A549 (cell line): Measurements from ENCODE around the gene TRPV4. TPM values are rescaled to one million over a fixed set of nuclear protein-coding genes. Genes with fewer than 3 reads are reported as not detected.
A peak's percentile ranks its signal among the peaks of the same experiment; 100 is the strongest.

Source experiments
- ATAC-seq, 2 experiments: fragments of 200-7000 bp in 1 of 2; fragments of >200 bp in 1 of 2; cut with Nextera tagmentation in 1 of 2; cut with Tn5 transposase in 1 of 2; 3 replicates each; pipeline versions ENCODE4 v1.8.0 to v1.9.1; 2018 to 2020; ENCODE audit warnings: mild to moderate bottlenecking in 1 of 2, moderate library complexity in 1 of 2
- CTCF ChIA-PET: fragments of 300-600 bp; sonication (Branson Sonifier 250); formaldehyde crosslinking; extraction: SDS; loops from one replicate; lab custom pipeline; 2021; ENCODE audit warnings: antibody characterized with exemption, inconsistent platforms; lab: Yijun Ruan, JAX
- POLR2A ChIA-PET: fragments of 350-600 bp; formaldehyde crosslinking; extraction: SDS; loops from one replicate; lab custom pipeline; 2021; ENCODE audit warnings: antibody characterized with exemption, inconsistent platforms; lab: Yijun Ruan, JAX
- DNase-seq, 2 experiments: peaks; one replicate each; pipeline versions ENCODE4 v3.0.0 to v3.0.0-alpha.2; 2011 to 2016; ENCODE audit warnings: low read depth in 1 of 2, low spot score in 1 of 2
- FAIRE-seq: peaks from 2 replicates; lab custom pipeline; 2011; peaks lifted over from hg19 to GRCh38; lab: Jason Lieb, UNC
- H3K27ac ChIP-seq, 2 experiments: fragments of >200 bp; sonication (Bioruptor Twin); formaldehyde crosslinking; 3 replicates each; pipeline ENCODE4 v1.5.1; 2016 to 2017
- H3K4me1 ChIP-seq: fragments of >200 bp; sonication (Bioruptor Twin); formaldehyde crosslinking; 3 replicates; pipeline ENCODE4 v1.6.1; 2016
- H3K4me2 ChIP-seq: fragments of >200 bp; sonication (Bioruptor Twin); formaldehyde crosslinking; 3 replicates; pipeline ENCODE4 v1.6.1; 2016
- H3K4me3 ChIP-seq: fragments of >200 bp; sonication (Bioruptor Twin); formaldehyde crosslinking; 3 replicates; pipeline ENCODE4 v1.5.1; 2016
- H3K9me3 ChIP-seq: fragments of >200 bp; sonication (Bioruptor Twin); formaldehyde crosslinking; 3 replicates; pipeline ENCODE4 v1.6.1; 2016
- CBX8 ChIP-seq: fragments of 200-600 bp; sonication (generic); IDR thresholded peaks from 2 replicates; pipeline ENCODE4 v1.6.1; 2016
- CEBPB ChIP-seq, 2 experiments: fragments of >200 bp in 1 of 2; sonication (Bioruptor Twin) in 1 of 2; formaldehyde crosslinking in 1 of 2; IDR thresholded peaks; 2 replicates each; pipeline ENCODE4 v1.6.1; 2012 to 2016
- CTCF ChIP-seq: fragments of >200 bp; sonication (Bioruptor Twin); formaldehyde crosslinking; IDR thresholded peaks from 3 replicates; pipeline ENCODE4 v1.5.1; 2016
- ELK1 ChIP-seq: fragments of 150-350 bp; IDR thresholded peaks from 2 replicates; pipeline ENCODE4 v1.6.1; 2014; ENCODE audit warnings: low read depth, mild to moderate bottlenecking, low read length
- EP300 ChIP-seq, 2 experiments: fragments of >200 bp; sonication (Bioruptor Twin); formaldehyde crosslinking; IDR thresholded peaks; 2 replicates in 1 of 2; 3 replicates in 1 of 2; pipeline ENCODE4 v1.6.1; 2016 to 2017
- FOXS1 ChIP-seq: fragments of 250-450 bp; sonication (Bioruptor Pico); IDR thresholded peaks from 2 replicates; pipeline ENCODE4 v1.5.0; 2020; ENCODE audit warnings: mild to moderate bottlenecking, moderate library complexity
- GATA3 ChIP-seq: IDR thresholded peaks from 2 replicates; pipeline ENCODE4 v1.6.1; 2012; ENCODE audit warnings: borderline replicate concordance
- HDAC2 ChIP-seq: fragments of 200-600 bp; sonication (generic); IDR thresholded peaks from 2 replicates; pipeline ENCODE4 v1.6.1; 2016
- HEYL ChIP-seq: fragments of 250-450 bp; sonication (Bioruptor Pico); IDR thresholded peaks from 2 replicates; pipeline ENCODE4 v1.8.0; 2021; ENCODE audit warnings: mild to moderate bottlenecking, moderate library complexity
- HOXA7 ChIP-seq: fragments of 250-450 bp; sonication (Bioruptor Pico); IDR thresholded peaks from 2 replicates; pipeline ENCODE4 v1.5.0; 2020; ENCODE audit warnings: mild to moderate bottlenecking, moderate library complexity
- JUN ChIP-seq, 2 experiments: fragments of >200 bp; sonication (Bioruptor Twin); formaldehyde crosslinking; IDR thresholded peaks; 2 replicates in 1 of 2; 3 replicates in 1 of 2; pipeline ENCODE4 v1.6.1; 2016 to 2017
- MAFK ChIP-seq: fragments of 450-650 bp; IDR thresholded peaks from 2 replicates; pipeline ENCODE4 v1.6.1; 2014; ENCODE audit not compliant: partially characterized antibody
- NPAS2 ChIP-seq: fragments of 250-450 bp; sonication (Bioruptor Pico); IDR thresholded peaks from 2 replicates; pipeline ENCODE4 v1.8.0; 2022; ENCODE audit warnings: mild to moderate bottlenecking, moderate library complexity, borderline replicate concordance
- PBX3 ChIP-seq: IDR thresholded peaks from 2 replicates; pipeline ENCODE4 v1.6.1; 2012
- REST ChIP-seq: fragments of 200-600 bp; sonication (generic); IDR thresholded peaks from 2 replicates; pipeline ENCODE4 v1.6.1; 2016; ENCODE audit warnings: antibody characterized with exemption, mild to moderate bottlenecking, moderate library complexity
- RFX5 ChIP-seq: fragments of 450-650 bp; IDR thresholded peaks from 2 replicates; pipeline ENCODE4 v1.7.1; 2014; ENCODE audit warnings: antibody characterized with exemption, mild to moderate bottlenecking, moderate library complexity
- SREBF2 ChIP-seq: fragments of 450-650 bp; IDR thresholded peaks from 2 replicates; pipeline ENCODE4 v1.6.1; 2014; ENCODE audit warnings: mild to moderate bottlenecking, moderate library complexity
- TFCP2L1 ChIP-seq: fragments of 250-450 bp; sonication (Bioruptor Pico); IDR thresholded peaks from 2 replicates; pipeline ENCODE4 v1.5.0; 2021; ENCODE audit warnings: mild to moderate bottlenecking
- TP53 ChIP-seq: fragments of 250-450 bp; sonication (Bioruptor Pico); IDR thresholded peaks from 2 replicates; pipeline ENCODE4 v1.5.0; 2021; ENCODE audit warnings: mild to moderate bottlenecking, moderate library complexity
- USF2 ChIP-seq: fragments of 450-650 bp; IDR thresholded peaks from 2 replicates; pipeline ENCODE4 v1.6.1; 2014; ENCODE audit warnings: antibody characterized with exemption
- WGBS: methylation state at CpG from one replicate; pipeline ENCODE4 v1.1.6; 2017; ENCODE audit errors: missing lambda C conversion rate; 5-methylcytosine and 5-hydroxymethylcytosine counted together
- polyA plus RNA-seq, 4 experiments: library from polyadenylated mRNA; depleted of rRNA in 3 of 4; stranded (reverse); fragments of >200 nt; fragmentation: RNase III in 1 of 4; extraction: RNeasy Plus Mini Kit Qiagen cat#74134 plus additional on column Dnase treatment in 1 of 4; gene quantifications; 2 replicates in 3 of 4; 3 replicates in 1 of 4; pipeline ENCODE4 v1.2.3, GENCODE V29; 2011 to 2017

TRPV4 gene
- polyA plus RNA-seq, 2 of the 4 experiments (the other 2 are of a cell fraction): 0.15 to 0.37 TPM

GRCh38 chr12:109762071-109762672, 71.0 kb downstream of the TRPV4 start:
- no peak overlapping the region for H3K4me2 ChIP-seq
- TF ChIP-seq ELK1 (no peak), USF2 (no peak), PBX3 (no peak), RFX5 (no peak), HDAC2 (no peak), FOXS1 (CRISPR knock-in tag) (no peak), HEYL (no peak), GATA3 (no peak), SREBF2 (no peak), CBX8 (no peak), CEBPB (IDR thresholded peaks at IDR 0.05) (no peak), MAFK (no peak), EP300 (IDR thresholded peaks at IDR 0.05) (no peak), HOXA7 (CRISPR knock-in tag) (no peak)
- TF ChIP-seq, all 56 proteins: peak for 0
- Histone ChIP-seq H3K27ac (0 out of 6 replicates have a peak overlapping the region, but pooled peaks of 1 of the 2 experiments have one; percentile 35), H3K4me1 (no peaks in the 10 kb centered on the region), H3K9me3 (peaks cover 1% of the 10 kb centered on the region; the same call in 1 of the 3 replicates), H3K4me3 (no peak overlapping the region)
- no peak for DNase-seq
- 89% methylated on average over 12 of the region's 12 CpGs for whole genome bisulfite sequencing
- ChIA-PET CTCF (interaction anchor here (2.4 to 9.2 kb wide), 2 partner anchors 12 to 243 kb away, joined by 10 to 88 read pairs; no protein-coding TSS in a partner anchor), POLR2A (no interaction called here)
- ATAC-seq: no peak
- no peak for FAIRE-seq

GRCh38 chr12:109760930-109761921, 72.0 kb downstream of the TRPV4 start:
- H3K4me2 ChIP-seq: no peak overlapping the region
- POLR2A ChIA-PET: no interaction called here
- TF ChIP-seq JUN (IDR thresholded peaks at IDR 0.05) (no peak), REST (no peak), TFCP2L1 (CRISPR knock-in tag) (no peak), CTCF (no peak), HDAC2 (no peak), EP300 (IDR thresholded peaks at IDR 0.05) (no peak), CBX8 (no peak), ELK1 (no peak), TP53 (CRISPR knock-in tag) (no peak), NPAS2 (CRISPR knock-in tag) (no peak)
- no peak overlapping the region for H3K27ac ChIP-seq
- no peaks in the 10 kb centered on the region for H3K4me1 ChIP-seq
- no peak for DNase-seq
- no peak for FAIRE-seq
- 61% methylated on average over 16 of the region's 16 CpGs for WGBS
- ATAC-seq: no peak
- peaks cover 6% of the 10 kb centered on the region; the same call in 2 of the 3 replicates for H3K9me3 ChIP-seq
- H3K4me3 ChIP-seq: no peak overlapping the region
- CTCF ChIA-PET: interaction anchor here (0.8 to 9.2 kb wide), 3 partner anchors 13 to 242 kb away, joined by 4 to 88 read pairs (median 10); no protein-coding TSS in a partner anchor
